Activated CD8-positive, alpha-beta memory T cell treated with anti-CD3 and anti-CD28 coated beads for 1 hour (primary cell): ENCODE data around the gene SPO11.

Experiments used
- DNase-seq, 2 donors: peaks; one replicate each; pipeline ENCODE4 v3.0.0-alpha.2; 2020; ENCODE audit warnings: low read depth in 1 of 2; ENCODE audit errors: extremely low read depth in 1 of 2

Gene SPO11

GRCh38 chr20:57309544-57310115 lies 20.0 kb upstream of the SPO11 start:
- DNase-seq = no peak

GRCh38 chr20:57310821-57311514 lies 18.6 kb upstream of the SPO11 start:
- no peak for DNase-seq

GRCh38 chr20:57312138-57312537 lies 17.5 kb upstream of the SPO11 start:
- no peak for DNase-seq

GRCh38 chr20:57313230-57313629 lies 16.4 kb upstream of the SPO11 start:
- DNase-seq = no peak

- no peak for DNase-seq
These were observed 15.7 kb upstream of the SPO11 start for GRCh38 chr20:57313951-57314350.

- no peak for DNase-seq
These were observed 14.3 kb upstream of the SPO11 start for GRCh38 chr20:57315083-57315975.

GRCh38 chr20:57315976-57316480 lies 13.6 kb upstream of the SPO11 start:
- DNase-seq = no peak

GRCh38 chr20:57316795-57317201 lies 12.8 kb upstream of the SPO11 start:
- DNase-seq = no peak

GRCh38 chr20:57317316-57317788 lies 12.3 kb upstream of the SPO11 start:
- DNase-seq = no peak

GRCh38 chr20:57317789-57318371 lies 11.7 kb upstream of the SPO11 start:
- DNase-seq = no peak

- no peak for DNase-seq
These were observed 10.0 kb upstream of the SPO11 start for GRCh38 chr20:57319584-57319983.

- DNase-seq = no peak
These were observed 9.2 kb upstream of the SPO11 start for GRCh38 chr20:57320358-57320757.

- DNase-seq = no peak
These were observed 8.5 kb upstream of the SPO11 start for GRCh38 chr20:57321142-57321541.

GRCh38 chr20:57322476-57322875 lies 7.1 kb upstream of the SPO11 start:
- DNase-seq = no peak

- no peak for DNase-seq
These were observed 6.6 kb upstream of the SPO11 start for GRCh38 chr20:57323034-57323433.

- no peak for DNase-seq
These were observed 3.8 kb upstream of the SPO11 start for GRCh38 chr20:57325632-57326356.

GRCh38 chr20:57326667-57327455 lies 2.7 kb upstream of the SPO11 start:
- no peak for DNase-seq

- DNase-seq = no peak
These were observed 1.8 kb upstream of the SPO11 start for GRCh38 chr20:57327820-57328219.

GRCh38 chr20:57330998-57331397 lies 1.4 kb downstream of the SPO11 start:
- DNase-seq = no peak
